ENCODE data around the gene FAT1.
A peak's percentile ranks its signal among the peaks of the same experiment; 100 is the strongest.

FAT1 gene

DNA sequence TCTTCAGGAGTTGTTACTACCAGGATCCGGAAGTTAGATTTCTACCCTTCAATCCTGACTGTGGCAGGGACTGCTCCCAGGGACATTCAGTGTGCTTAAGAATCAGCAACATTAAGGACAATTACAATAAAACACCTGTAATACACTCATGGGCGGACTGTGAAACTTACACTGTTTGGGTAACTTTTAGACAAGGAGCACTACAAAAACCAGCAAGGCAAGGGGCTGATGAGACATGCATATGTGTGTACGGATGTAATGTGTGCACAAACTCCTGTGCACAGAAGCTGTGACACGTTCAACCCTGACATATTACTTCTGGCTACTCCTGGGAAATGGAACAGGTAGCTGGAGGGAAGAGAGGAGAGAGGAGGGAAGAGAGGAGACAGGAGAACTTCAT is 75.8 kb downstream of the FAT1 start:
- Histone ChIP-seq H3K4me3 (ENCODE audit: low read length) (no peak overlapping the region), H3K36me3 (ENCODE audit: insufficient read depth, low read length) (peaks cover 17% of the 10 kb centered on the region), H3K9me3 (replicated peaks; ENCODE audit: low read length) (no peaks in the 10 kb centered on the region), H3K27me3 (ENCODE audit: control insufficient read depth, insufficient read depth, low read length) (no peaks in the 10 kb centered on the region), H3K4me2 (ENCODE audit: low read length) (no peak overlapping the region), H3K4me1 (ENCODE audit: control insufficient read depth, insufficient read depth, low read length) (peaks cover 28% of the 10 kb centered on the region), H3K9ac (ENCODE audit: low read depth, low read length) (no peak overlapping the region)

DNA sequence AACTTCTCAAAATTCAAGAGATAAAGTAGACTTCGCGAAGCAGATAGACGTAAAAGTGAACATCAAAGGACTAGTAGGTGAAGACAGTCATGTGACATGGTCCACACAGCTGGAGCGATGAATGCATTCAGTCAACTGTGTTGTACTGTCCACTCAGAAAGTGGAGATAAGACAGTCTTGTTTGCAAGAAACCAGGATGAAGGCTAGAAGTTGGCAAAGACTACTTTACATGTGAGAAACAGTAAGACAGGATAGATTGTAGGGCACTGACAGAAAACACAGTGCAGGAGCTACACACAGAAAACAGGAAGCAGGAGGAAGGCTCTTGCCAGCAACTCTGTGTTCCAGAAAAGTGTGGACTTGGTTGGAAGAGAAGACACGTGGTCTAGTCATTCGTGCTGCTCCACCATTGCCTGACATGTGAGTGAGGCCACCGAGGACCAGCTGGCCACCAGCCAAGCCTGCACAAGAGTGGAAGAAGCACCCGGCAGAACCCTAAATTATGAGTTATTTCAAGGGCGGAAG is 78.9 kb downstream of the FAT1 start:
- Histone ChIP-seq H3K4me3 (ENCODE audit: low read length) (no peak overlapping the region), H3K27me3 (ENCODE audit: control insufficient read depth, insufficient read depth, low read length) (no peaks in the 10 kb centered on the region), H3K4me1 (ENCODE audit: control insufficient read depth, insufficient read depth, low read length) (peaks cover 16% of the 10 kb centered on the region), H3K4me2 (ENCODE audit: low read length) (peak overlapping the region; percentile 45), H3K9me3 (replicated peaks; ENCODE audit: low read length) (no peaks in the 10 kb centered on the region), H3K9ac (ENCODE audit: low read depth, low read length) (no peak overlapping the region), H3K36me3 (ENCODE audit: insufficient read depth, low read length) (peaks cover 22% of the 10 kb centered on the region)

GRCh38 chr4:186644311-186644638 is 79.4 kb downstream of the FAT1 start:
- no peaks in the 10 kb centered on the region for H3K27me3 ChIP-seq (ENCODE audit: control insufficient read depth, insufficient read depth, low read length)
- peaks cover 20% of the 10 kb centered on the region for H3K36me3 ChIP-seq (ENCODE audit: insufficient read depth, low read length)
- H3K9ac ChIP-seq (ENCODE audit: low read depth, low read length), result no peak overlapping the region
- H3K9me3 ChIP-seq (replicated peaks; ENCODE audit: low read length), result no peaks in the 10 kb centered on the region
- peak overlapping the region; percentile 45 for H3K4me2 ChIP-seq (ENCODE audit: low read length)
- H3K4me1 ChIP-seq (ENCODE audit: control insufficient read depth, insufficient read depth, low read length), result peaks cover 16% of the 10 kb centered on the region
- no peak overlapping the region for H3K4me3 ChIP-seq (ENCODE audit: low read length)

DNA sequence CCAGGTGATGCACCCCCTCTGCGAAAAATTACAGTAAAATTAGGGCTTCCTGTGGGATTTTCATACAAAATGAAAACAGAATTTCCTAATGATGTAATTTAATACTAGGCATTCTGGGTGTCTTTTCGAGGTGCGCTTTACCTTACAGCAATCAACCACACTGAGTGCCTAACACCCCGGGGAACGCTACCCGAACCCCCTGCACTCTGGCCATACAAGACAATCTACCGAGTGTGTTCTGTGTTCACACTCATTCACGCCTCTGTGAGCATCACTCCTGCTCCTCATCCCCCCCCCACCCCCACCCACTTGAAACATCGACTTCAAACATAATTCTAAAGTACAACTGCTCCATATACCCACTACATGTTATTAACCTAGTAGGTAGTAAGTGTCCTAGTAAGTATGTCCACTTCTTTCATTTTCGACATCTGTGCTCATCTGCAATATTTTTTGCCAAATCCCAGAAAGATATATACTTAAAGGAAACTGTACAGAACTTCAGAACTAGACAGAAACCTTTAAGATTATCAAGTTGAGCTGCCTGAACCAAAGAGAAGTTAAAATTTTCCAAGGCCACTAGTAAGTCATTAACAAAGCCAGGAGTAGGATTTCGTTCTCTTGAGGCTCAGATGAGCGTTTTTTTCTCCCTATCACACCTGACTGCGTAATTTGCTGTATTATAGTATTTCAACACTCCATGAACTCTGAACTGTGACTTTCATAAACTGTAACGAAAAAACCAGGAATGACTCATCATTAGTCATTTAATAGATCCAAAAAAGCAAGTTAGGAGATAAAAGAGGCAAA is 80.0 kb downstream of the FAT1 start:
- peaks cover 20% of the 10 kb centered on the region for H3K36me3 ChIP-seq (ENCODE audit: insufficient read depth, low read length)
- H3K9me3 ChIP-seq (replicated peaks; ENCODE audit: low read length), result no peaks in the 10 kb centered on the region
- peak overlapping the region; percentile 45 for H3K4me2 ChIP-seq (ENCODE audit: low read length)
- peaks cover 16% of the 10 kb centered on the region for H3K4me1 ChIP-seq (ENCODE audit: control insufficient read depth, insufficient read depth, low read length)
- H3K9ac ChIP-seq (ENCODE audit: low read depth, low read length), result no peak overlapping the region
- no peaks in the 10 kb centered on the region for H3K27me3 ChIP-seq (ENCODE audit: control insufficient read depth, insufficient read depth, low read length)
- no peak overlapping the region for H3K4me3 ChIP-seq (ENCODE audit: low read length)

DNA sequence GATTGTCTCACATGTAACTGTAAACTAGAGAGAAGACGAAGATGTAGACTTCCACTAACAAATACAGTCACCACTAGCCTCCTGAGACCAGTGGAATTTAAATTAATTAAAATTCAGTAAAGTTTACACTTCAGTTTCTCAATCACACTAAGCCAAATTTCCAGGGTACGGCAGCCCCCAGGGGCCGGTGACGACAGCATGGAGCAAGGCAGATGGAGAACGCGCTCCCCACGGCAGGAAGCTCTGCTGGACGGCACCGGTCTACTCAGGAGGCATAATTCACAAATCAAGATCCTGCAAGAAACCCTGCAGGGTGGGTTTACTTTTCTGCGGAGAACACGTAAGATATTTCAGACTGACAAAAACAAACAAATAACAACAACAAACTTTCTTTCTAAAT is 80.7 kb downstream of the FAT1 start:
- Histone ChIP-seq H3K4me2 (ENCODE audit: low read length) (no peak overlapping the region), H3K4me3 (ENCODE audit: low read length) (no peak overlapping the region), H3K9ac (ENCODE audit: low read depth, low read length) (no peak overlapping the region), H3K27me3 (ENCODE audit: control insufficient read depth, insufficient read depth, low read length) (no peaks in the 10 kb centered on the region), H3K4me1 (ENCODE audit: control insufficient read depth, insufficient read depth, low read length) (peaks cover 16% of the 10 kb centered on the region), H3K9me3 (replicated peaks; ENCODE audit: low read length) (no peaks in the 10 kb centered on the region), H3K36me3 (ENCODE audit: insufficient read depth, low read length) (peaks cover 18% of the 10 kb centered on the region)

GRCh38 chr4:186642530-186642929 is 81.1 kb downstream of the FAT1 start:
- H3K4me1 ChIP-seq (ENCODE audit: control insufficient read depth, insufficient read depth, low read length), result peaks cover 16% of the 10 kb centered on the region
- H3K4me2 ChIP-seq (ENCODE audit: low read length), result no peak overlapping the region
- H3K4me3 ChIP-seq (ENCODE audit: low read length), result no peak overlapping the region
- peaks cover 21% of the 10 kb centered on the region for H3K36me3 ChIP-seq (ENCODE audit: insufficient read depth, low read length)
- no peak overlapping the region for H3K9ac ChIP-seq (ENCODE audit: low read depth, low read length)
- H3K9me3 ChIP-seq (replicated peaks; ENCODE audit: low read length), result no peaks in the 10 kb centered on the region
- H3K27me3 ChIP-seq (ENCODE audit: control insufficient read depth, insufficient read depth, low read length), result no peaks in the 10 kb centered on the region

DNA sequence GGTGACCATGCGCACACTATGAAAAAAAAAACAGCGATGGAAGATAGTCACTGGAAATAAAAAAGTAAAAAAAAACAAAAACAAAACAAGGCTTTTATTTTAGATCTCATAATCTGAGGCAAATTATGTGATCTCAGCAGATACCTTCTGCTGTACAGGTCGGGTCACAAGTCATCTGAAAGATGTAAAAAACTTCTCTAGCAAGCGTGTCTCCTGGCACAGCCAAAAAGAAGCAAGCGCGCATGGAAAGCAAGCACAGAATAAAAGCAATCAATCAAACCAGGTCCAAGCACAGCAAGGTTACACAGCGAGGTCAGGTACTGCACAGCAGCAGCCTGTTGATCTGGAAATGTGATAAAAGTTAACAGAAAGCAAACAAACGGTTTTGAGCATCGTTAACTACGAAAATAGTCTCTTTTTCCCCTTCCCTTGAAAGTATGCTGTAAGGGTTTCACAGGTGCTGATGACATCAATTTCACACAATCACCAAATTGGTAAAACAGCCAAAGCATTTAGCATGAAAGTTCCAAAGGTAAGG is 89.0 kb downstream of the FAT1 start:
- H3K4me1 ChIP-seq (ENCODE audit: control insufficient read depth, insufficient read depth, low read length), result no peaks in the 10 kb centered on the region
- no peak overlapping the region for H3K9ac ChIP-seq (ENCODE audit: low read depth, low read length)
- no peak overlapping the region for H3K4me2 ChIP-seq (ENCODE audit: low read length)
- no peak overlapping the region for H3K4me3 ChIP-seq (ENCODE audit: low read length)
- H3K36me3 ChIP-seq (ENCODE audit: insufficient read depth, low read length), result peaks cover 67% of the 10 kb centered on the region
- H3K9me3 ChIP-seq (replicated peaks; ENCODE audit: low read length), result no peaks in the 10 kb centered on the region
- H3K27me3 ChIP-seq (ENCODE audit: control insufficient read depth, insufficient read depth, low read length), result no peaks in the 10 kb centered on the region

DNA sequence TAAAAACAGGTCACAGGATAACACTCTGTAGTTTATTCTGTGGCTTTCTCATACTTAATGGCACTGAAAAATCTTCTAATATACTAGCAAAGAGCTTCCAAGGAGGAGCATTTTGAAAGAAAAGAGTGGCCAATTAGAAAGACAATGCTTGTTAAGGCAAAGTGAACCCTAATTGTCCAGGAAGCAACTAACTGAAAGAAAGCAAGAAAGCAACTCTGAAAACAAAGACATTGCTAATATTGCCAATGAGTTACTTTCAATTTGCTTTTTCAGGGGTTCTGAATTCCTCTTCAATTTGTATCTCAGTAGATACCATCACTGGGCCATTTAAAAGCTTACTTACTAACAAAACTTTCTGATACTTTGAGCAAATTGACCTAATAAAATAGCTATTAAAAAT is 89.8 kb downstream of the FAT1 start:
- H3K9ac ChIP-seq (ENCODE audit: low read depth, low read length), result no peak overlapping the region
- no peaks in the 10 kb centered on the region for H3K9me3 ChIP-seq (replicated peaks; ENCODE audit: low read length)
- H3K36me3 ChIP-seq (ENCODE audit: insufficient read depth, low read length), result peaks cover 65% of the 10 kb centered on the region
- no peak overlapping the region for H3K4me3 ChIP-seq (ENCODE audit: low read length)
- no peaks in the 10 kb centered on the region for H3K4me1 ChIP-seq (ENCODE audit: control insufficient read depth, insufficient read depth, low read length)
- no peak overlapping the region for H3K4me2 ChIP-seq (ENCODE audit: low read length)
- no peaks in the 10 kb centered on the region for H3K27me3 ChIP-seq (ENCODE audit: control insufficient read depth, insufficient read depth, low read length)

GRCh38 chr4:186630128-186630527 is 93.5 kb downstream of the FAT1 start:
- Histone ChIP-seq H3K9me3 (replicated peaks; ENCODE audit: low read length) (no peaks in the 10 kb centered on the region), H3K9ac (ENCODE audit: low read depth, low read length) (no peak overlapping the region), H3K4me2 (ENCODE audit: low read length) (no peak overlapping the region), H3K27me3 (ENCODE audit: control insufficient read depth, insufficient read depth, low read length) (no peaks in the 10 kb centered on the region), H3K4me1 (ENCODE audit: control insufficient read depth, insufficient read depth, low read length) (peaks cover 6% of the 10 kb centered on the region), H3K36me3 (ENCODE audit: insufficient read depth, low read length) (peaks cover 67% of the 10 kb centered on the region), H3K4me3 (ENCODE audit: low read length) (no peak overlapping the region)

GRCh38 chr4:186628058-186628711 is 95.5 kb downstream of the FAT1 start:
- Histone ChIP-seq H3K9me3 (replicated peaks; ENCODE audit: low read length) (no peaks in the 10 kb centered on the region), H3K4me2 (ENCODE audit: low read length) (no peak overlapping the region), H3K9ac (ENCODE audit: low read depth, low read length) (no peak overlapping the region), H3K36me3 (ENCODE audit: insufficient read depth, low read length) (peaks cover 59% of the 10 kb centered on the region), H3K4me3 (ENCODE audit: low read length) (no peak overlapping the region), H3K4me1 (ENCODE audit: control insufficient read depth, insufficient read depth, low read length) (peaks cover 24% of the 10 kb centered on the region), H3K27me3 (ENCODE audit: control insufficient read depth, insufficient read depth, low read length) (no peaks in the 10 kb centered on the region)

DNA sequence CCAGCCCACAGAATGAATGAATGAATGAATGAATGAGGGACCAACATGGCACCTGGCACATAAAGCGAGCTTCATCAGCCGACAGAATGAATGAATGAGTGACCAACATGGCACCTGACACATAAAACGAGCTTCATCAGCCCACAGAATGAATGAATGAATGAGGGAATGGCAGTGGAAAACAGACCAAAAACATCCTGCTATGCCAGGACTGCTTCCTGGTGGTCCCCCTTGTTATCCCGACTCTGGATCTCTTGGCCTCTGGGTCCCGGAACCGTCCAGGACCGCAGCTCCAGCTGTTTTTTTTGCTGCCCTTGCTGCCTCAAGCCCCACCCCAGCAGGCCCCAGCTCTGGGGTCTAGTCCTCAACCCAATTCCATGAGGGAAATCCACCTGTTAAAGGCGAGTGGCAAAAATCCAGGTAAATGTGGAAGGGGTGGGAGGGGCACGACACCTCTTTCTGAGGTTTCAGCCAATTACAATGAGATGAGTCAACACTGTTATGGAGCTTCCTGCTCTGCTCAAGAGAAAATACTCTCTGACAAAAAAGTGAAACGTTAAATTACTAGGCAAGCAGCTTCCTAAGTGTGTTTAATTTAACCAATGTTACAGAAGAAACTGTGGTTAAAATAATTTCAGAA is 96.3 kb downstream of the FAT1 start:
- Histone ChIP-seq H3K36me3 (ENCODE audit: insufficient read depth, low read length) (peaks cover 56% of the 10 kb centered on the region), H3K4me1 (ENCODE audit: control insufficient read depth, insufficient read depth, low read length) (peaks cover 32% of the 10 kb centered on the region), H3K4me3 (ENCODE audit: low read length) (no peak overlapping the region), H3K27me3 (ENCODE audit: control insufficient read depth, insufficient read depth, low read length) (no peaks in the 10 kb centered on the region), H3K9me3 (replicated peaks; ENCODE audit: low read length) (no peaks in the 10 kb centered on the region), H3K4me2 (ENCODE audit: low read length) (no peak overlapping the region), H3K9ac (ENCODE audit: low read depth, low read length) (no peak overlapping the region)

All from skeletal muscle satellite cell (primary cell).